ENCODE measurements around the gene WDR70. TPM values are rescaled to one million over a fixed set of nuclear protein-coding genes. Genes with fewer than 3 reads are reported as not detected.
A peak's percentile ranks its signal among the peaks of the same experiment; 100 is the strongest.
"Not testable (repeated sequence)": the region's sequence is repeated elsewhere in the genome, so short reads cannot be mapped to it uniquely, and the experiment has no call there.

The WDR70 gene
- total and polyA plus RNA-seq, 2 donors (not counting 3 experiments of a cell fraction or from before 2014, with no cell fraction given), result 6.7 to 37.3 TPM

DNA sequence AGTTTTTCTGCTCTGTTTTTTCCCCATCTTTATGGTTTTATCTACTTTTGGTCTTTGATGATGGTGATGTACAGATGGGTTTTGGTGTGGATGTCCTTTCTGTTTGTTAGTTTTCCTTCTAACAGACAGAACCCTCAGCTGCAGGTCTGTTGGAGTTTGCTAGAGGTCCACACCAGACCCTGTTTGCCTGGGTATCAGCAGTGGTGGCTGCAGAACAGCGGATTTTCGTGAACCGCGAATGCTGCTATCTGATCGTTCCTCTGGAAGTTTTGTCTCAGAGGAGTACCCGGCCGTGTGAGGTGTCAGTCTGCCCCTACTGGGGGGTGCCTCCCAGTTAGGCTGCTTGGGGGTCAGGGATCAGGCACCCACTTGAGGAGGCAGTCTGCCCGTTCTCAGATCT is 300.2 kb downstream of the WDR70 start:
- FAIRE-seq; H3K9me3 ChIP-seq (replicated peaks; ENCODE audit: control insufficient read depth, insufficient read depth, low read length); DNase-seq (ENCODE audit: low read depth, low spot score); CTCF ChIA-PET; H3K9ac ChIP-seq (replicated peaks; ENCODE audit: extremely low read depth, insufficient read depth, low read length); H4K20me1 ChIP-seq (replicated peaks; ENCODE audit: control insufficient read depth, extremely low read depth, insufficient read depth, low read length); H3K4me2 ChIP-seq (ENCODE audit: insufficient read depth, low read length); H3K9me1 ChIP-seq (replicated peaks; ENCODE audit: control insufficient read depth, extremely low read depth, insufficient read depth, low read length); H2AFZ ChIP-seq (ENCODE audit: low read depth, low read length); dilution Hi-C loops (cut with MboI; ENCODE audit: extremely low pct_ligation_motif_present, low sequenced_read_pairs); intact Hi-C loops (cut with micrococcal nuclease); H3K36me3 ChIP-seq (ENCODE audit: control insufficient read depth in 2 of 2, extremely low read depth in 1 of 2, insufficient read depth in 2 of 2, low read length in 2 of 2); BruUV-seq (replicated peaks); H3K27me3 ChIP-seq (ENCODE audit: control insufficient read depth in 2 of 2, insufficient read depth in 2 of 2, low read length in 2 of 2); H3K27ac ChIP-seq (ENCODE audit: insufficient read depth, low read depth, low read length); H3K4me1 ChIP-seq (ENCODE audit: control insufficient read depth, extremely low read depth, insufficient read depth, low read length); POLR2A ChIA-PET; H3K4me3 ChIP-seq (replicated peaks in 1 of 3; ENCODE audit: insufficient read depth in 1 of 3, low read depth in 1 of 3, low read length in 3 of 3); H3K79me2 ChIP-seq (ENCODE audit: control insufficient read depth, insufficient read depth, low read length): not testable (repeated sequence)

DNA sequence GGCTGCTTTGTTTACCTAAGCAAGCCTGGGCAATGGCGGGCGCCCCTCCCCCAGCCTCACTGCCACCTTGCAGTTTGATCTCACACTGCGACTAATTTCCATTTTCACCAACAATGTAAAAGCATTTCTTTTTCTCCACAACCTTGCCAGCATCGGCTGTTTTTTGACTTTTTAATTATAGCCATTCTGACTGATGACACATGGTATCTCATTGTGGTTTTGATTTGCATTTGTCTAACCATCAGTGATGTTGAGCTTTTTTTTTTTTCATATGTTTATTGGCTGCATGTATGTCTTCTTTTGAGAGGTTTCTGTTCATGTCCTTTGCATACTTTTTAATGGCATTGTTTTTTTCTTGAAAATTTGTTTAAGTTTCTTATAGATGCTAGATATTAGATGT is 300.8 kb downstream of the WDR70 start:
- BruUV-seq (replicated peaks); H3K36me3 ChIP-seq (ENCODE audit: control insufficient read depth in 2 of 2, extremely low read depth in 1 of 2, insufficient read depth in 2 of 2, low read length in 2 of 2); H3K9me3 ChIP-seq (replicated peaks; ENCODE audit: control insufficient read depth, insufficient read depth, low read length); H3K79me2 ChIP-seq (ENCODE audit: control insufficient read depth, insufficient read depth, low read length); H2AFZ ChIP-seq (ENCODE audit: low read depth, low read length); FAIRE-seq; H3K4me1 ChIP-seq (ENCODE audit: control insufficient read depth, extremely low read depth, insufficient read depth, low read length); H3K27ac ChIP-seq (ENCODE audit: insufficient read depth, low read depth, low read length); H3K9me1 ChIP-seq (replicated peaks; ENCODE audit: control insufficient read depth, extremely low read depth, insufficient read depth, low read length); intact Hi-C loops (cut with micrococcal nuclease); H3K9ac ChIP-seq (replicated peaks; ENCODE audit: extremely low read depth, insufficient read depth, low read length); H4K20me1 ChIP-seq (replicated peaks; ENCODE audit: control insufficient read depth, extremely low read depth, insufficient read depth, low read length); CTCF ChIA-PET; dilution Hi-C loops (cut with MboI; ENCODE audit: extremely low pct_ligation_motif_present, low sequenced_read_pairs); DNase-seq (ENCODE audit: low read depth, low spot score); H3K4me2 ChIP-seq (ENCODE audit: insufficient read depth, low read length); H3K4me3 ChIP-seq (replicated peaks in 1 of 3; ENCODE audit: insufficient read depth in 1 of 3, low read depth in 1 of 3, low read length in 3 of 3); POLR2A ChIA-PET; H3K27me3 ChIP-seq (ENCODE audit: control insufficient read depth in 2 of 2, insufficient read depth in 2 of 2, low read length in 2 of 2): not testable (repeated sequence)

DNA sequence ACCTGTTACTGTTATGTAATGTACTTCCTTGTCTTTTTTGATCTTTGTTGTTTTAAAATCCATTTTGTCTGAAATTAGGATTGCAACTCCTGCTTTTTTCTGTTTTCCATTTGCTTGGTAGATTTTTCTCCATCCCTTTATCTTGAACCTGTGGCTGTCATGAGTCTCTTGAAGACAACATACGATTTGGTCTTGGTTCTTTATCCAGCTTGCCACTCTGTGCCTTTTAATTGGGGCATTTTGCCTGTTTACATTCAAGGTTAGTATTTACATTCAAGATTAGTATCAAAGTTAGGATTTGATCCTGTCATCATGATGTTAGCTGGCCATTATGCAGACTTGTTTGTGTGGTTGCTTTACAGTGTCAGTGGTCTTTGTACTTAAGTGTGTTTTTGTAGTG is 304.0 kb downstream of the WDR70 start:
- H3K79me2 ChIP-seq (ENCODE audit: control insufficient read depth, insufficient read depth, low read length), result no peaks in the 10 kb centered on the region
- ChIA-PET CTCF (interaction anchor here (1.1 kb wide), 1 partner anchor 22 kb away, joined by 3 read pairs; no protein-coding TSS in a partner anchor), POLR2A (no interaction called here)
- H3K27ac ChIP-seq (ENCODE audit: insufficient read depth, low read depth, low read length), result no peak overlapping the region
- H3K27me3 ChIP-seq (ENCODE audit: control insufficient read depth in 2 of 2, insufficient read depth in 2 of 2, low read length in 2 of 2), result no peaks in the 10 kb centered on the region
- BruUV-seq (replicated peaks), result no TSS peak
- no peaks in the 10 kb centered on the region for H3K9me3 ChIP-seq (replicated peaks; ENCODE audit: control insufficient read depth, insufficient read depth, low read length)
- H3K4me2 ChIP-seq (ENCODE audit: insufficient read depth, low read length), result no peak overlapping the region
- intact Hi-C loops (cut with micrococcal nuclease) (no loop called here), dilution Hi-C loops (cut with MboI; ENCODE audit: extremely low pct_ligation_motif_present, low sequenced_read_pairs) (no loop called here)
- no peak overlapping the region for H2AFZ ChIP-seq (ENCODE audit: low read depth, low read length)
- no peaks in the 10 kb centered on the region for H3K36me3 ChIP-seq (ENCODE audit: control insufficient read depth in 2 of 2, extremely low read depth in 1 of 2, insufficient read depth in 2 of 2, low read length in 2 of 2)
- no peak overlapping the region for H3K9ac ChIP-seq (replicated peaks; ENCODE audit: extremely low read depth, insufficient read depth, low read length)
- DNase-seq (ENCODE audit: low read depth, low spot score) (no peak), FAIRE-seq (peak; percentile 8)
- H3K4me3 ChIP-seq (replicated peaks in 1 of 3; ENCODE audit: insufficient read depth in 1 of 3, low read depth in 1 of 3, low read length in 3 of 3), result no peak overlapping the region
- TF ChIP-seq EZH2 (IDR thresholded peaks at IDR 0.05; ENCODE audit: borderline replicate concordance, low read depth, low read length, severe bottlenecking) (no peak), GATA2 (IDR thresholded peaks at IDR 0.05; ENCODE audit: insufficient read depth, insufficient read length, low read depth, low read length) (no peak), POLR2AphosphoS5 (IDR thresholded peaks at IDR 0.05; ENCODE audit: insufficient read depth, low read depth, low read length) (no peak), JUN (IDR thresholded peaks at IDR 0.05; ENCODE audit: borderline replicate concordance, insufficient read depth, insufficient read length, low read depth) (no peak), MYC (IDR thresholded peaks at IDR 0.05; ENCODE audit: low read depth, low read length) (no peak)
- H3K4me1 ChIP-seq (ENCODE audit: control insufficient read depth, extremely low read depth, insufficient read depth, low read length), result no peaks in the 10 kb centered on the region
- H3K9me1 ChIP-seq (replicated peaks; ENCODE audit: control insufficient read depth, extremely low read depth, insufficient read depth, low read length), result no peaks in the 10 kb centered on the region
- H4K20me1 ChIP-seq (replicated peaks; ENCODE audit: control insufficient read depth, extremely low read depth, insufficient read depth, low read length), result no peaks in the 10 kb centered on the region
